Neutrophil (primary cell): Measurements from ENCODE around the gene TAF1C.

Experiments
- H3K27ac ChIP-seq: fragments of 200-600 bp; sonication (generic); 2 replicates; pipeline ENCODE4 v1.5.1; 2016; ENCODE audit warnings: mild to moderate bottlenecking, moderate library complexity
- H3K27me3 ChIP-seq: fragments of 200-600 bp; sonication (generic); 2 replicates; pipeline ENCODE4 v1.6.0; 2016; ENCODE audit warnings: mild to moderate bottlenecking
- H3K36me3 ChIP-seq: fragments of 200-600 bp; sonication (generic); 2 replicates; pipeline ENCODE4 v1.5.1; 2017
- H3K4me1 ChIP-seq, 2 experiments: fragments of 200-600 bp in 1 of 2; sonication (generic) in 1 of 2; 1 replicate in 1 of 2; 2 replicates in 1 of 2; pipeline versions ENCODE4 v1.5.1 to v1.6.1; 2013 to 2016; ENCODE audit warnings: low read depth in 1 of 2, low read length in 1 of 2, mild to moderate bottlenecking in 1 of 2, moderate library complexity in 1 of 2; ENCODE audit not compliant: control insufficient read depth in 1 of 2, insufficient read depth in 1 of 2
- H3K4me3 ChIP-seq, 2 experiments: fragments of 200-600 bp in 1 of 2; sonication (generic) in 1 of 2; 1 replicate in 1 of 2; 2 replicates in 1 of 2; pipeline ENCODE4 v1.5.1; 2013 to 2016; ENCODE audit warnings: low read depth in 1 of 2, low read length in 1 of 2, mild to moderate bottlenecking in 1 of 2, moderate library complexity in 1 of 2
- H3K9me3 ChIP-seq: fragments of 200-600 bp; sonication (generic); 2 replicates; pipeline ENCODE4 v1.5.1; 2016
- CTCF ChIP-seq: fragments of 200-600 bp; sonication (generic); IDR thresholded peaks from 2 replicates; pipeline ENCODE4 v1.5.1; 2016; ENCODE audit warnings: antibody characterized with exemption

Gene TAF1C

GRCh38 chr16:84225126-84225525, 38.3 kb upstream of the TAF1C start:
- no peak for TF ChIP-seq CTCF
- H3K27me3 ChIP-seq, result peaks cover 14% of the 10 kb centered on the region
- H3K27ac ChIP-seq, result no peak overlapping the region
- H3K4me3 ChIP-seq, result no peak overlapping the region
- H3K36me3 ChIP-seq, result no peaks in the 10 kb centered on the region
- H3K4me1 ChIP-seq, result no peaks in the 10 kb centered on the region
- H3K9me3 ChIP-seq, result no peaks in the 10 kb centered on the region

- Histone ChIP-seq H3K27ac (no peak overlapping the region), H3K36me3 (no peaks in the 10 kb centered on the region), H3K9me3 (no peaks in the 10 kb centered on the region), H3K4me1 (no peaks in the 10 kb centered on the region), H3K4me3 (no peak overlapping the region), H3K27me3 (peaks cover 14% of the 10 kb centered on the region)
- TF ChIP-seq CTCF, result no peak
These were observed 37.7 kb upstream of the TAF1C start for GRCh38 chr16:84224554-84224953.

- no peak overlapping the region for H3K4me3 ChIP-seq
- no peaks in the 10 kb centered on the region for H3K4me1 ChIP-seq
- peaks cover 9% of the 10 kb centered on the region for H3K27me3 ChIP-seq
- TF ChIP-seq CTCF, result no peak
- H3K9me3 ChIP-seq, result no peaks in the 10 kb centered on the region
- H3K36me3 ChIP-seq, result no peaks in the 10 kb centered on the region
- no peak overlapping the region for H3K27ac ChIP-seq
These were observed 36.6 kb upstream of the TAF1C start for GRCh38 chr16:84223456-84223855.

GRCh38 chr16:84220851-84221250, 34.0 kb upstream of the TAF1C start:
- H3K36me3 ChIP-seq, result no peaks in the 10 kb centered on the region
- no peaks in the 10 kb centered on the region for H3K27me3 ChIP-seq
- no peak overlapping the region for H3K4me3 ChIP-seq
- no peak for TF ChIP-seq CTCF
- no peaks in the 10 kb centered on the region for H3K9me3 ChIP-seq
- no peak overlapping the region for H3K27ac ChIP-seq
- no peaks in the 10 kb centered on the region for H3K4me1 ChIP-seq

- no peak overlapping the region for H3K27ac ChIP-seq
- H3K4me3 ChIP-seq, result no peak overlapping the region
- H3K36me3 ChIP-seq, result no peaks in the 10 kb centered on the region
- no peaks in the 10 kb centered on the region for H3K4me1 ChIP-seq
- H3K27me3 ChIP-seq, result no peaks in the 10 kb centered on the region
- TF ChIP-seq CTCF, result no peak
- H3K9me3 ChIP-seq, result no peaks in the 10 kb centered on the region
These were observed 32.1 kb upstream of the TAF1C start for GRCh38 chr16:84218956-84219355.
